Common myeloid progenitor, CD34-positive (primary cell): ENCODE results near the gene STXBP4.
A peak's percentile ranks its signal among the peaks of the same experiment; 100 is the strongest.

Source experiments
- CTCF ChIA-PET: fragments of 350-600 bp; sonication (Branson Sonifier 250); formaldehyde crosslinking; loops from one replicate; lab custom pipeline; 2021; ENCODE audit warnings: antibody characterized with exemption; lab: Charles Lee
- POLR2A ChIA-PET: fragments of 350-600 bp; sonication (Branson Sonifier 250); formaldehyde crosslinking; loops from one replicate; lab custom pipeline; 2021; ENCODE audit warnings: antibody characterized with exemption; lab: Charles Lee
- DNase-seq, 3 donors: peaks; one replicate each; pipeline versions ENCODE4 v3.0.0 to v3.0.0-alpha.2; 2013
- H3K27ac ChIP-seq, 2 experiments: 1 replicate in 1 of 2; 2 replicates in 1 of 2; pipeline ENCODE4 v1.7.0; 2013; ENCODE audit warnings: inconsistent platforms in 2 of 2, low read length in 2 of 2, mild to moderate bottlenecking in 2 of 2, low read depth in 1 of 2, moderate library complexity in 1 of 2; ENCODE audit not compliant: severe bottlenecking in 2 of 2, insufficient read depth in 1 of 2, poor library complexity in 1 of 2
- H3K27me3 ChIP-seq, 5 experiments: replicated peaks in 2 of 5; 1 replicate in 3 of 5; 2 replicates in 2 of 5; pipeline versions ENCODE4 v1.6.1 to v1.7.0; 2013; ENCODE audit warnings: low read length in 4 of 5, mild to moderate bottlenecking in 2 of 5, moderate library complexity in 2 of 5, inconsistent platforms in 1 of 5; ENCODE audit not compliant: insufficient read depth in 5 of 5, control insufficient read depth in 4 of 5
- H3K36me3 ChIP-seq, 4 experiments: 1 replicate in 2 of 4; 2 replicates in 2 of 4; pipeline versions ENCODE4 v1.6.1 to v1.7.0; 2013; ENCODE audit warnings: low read length in 3 of 4, control low read depth in 1 of 4, mild to moderate bottlenecking in 1 of 4; ENCODE audit not compliant: control insufficient read depth in 4 of 4, insufficient read depth in 4 of 4
- H3K4me1 ChIP-seq, 4 experiments: 1 replicate in 3 of 4; 2 replicates in 1 of 4; pipeline versions ENCODE4 v1.6.1 to v1.7.1; 2013; ENCODE audit warnings: low read length in 3 of 4, mild to moderate bottlenecking in 3 of 4, control low read depth in 1 of 4, inconsistent platforms in 1 of 4, moderate library complexity in 1 of 4; ENCODE audit not compliant: control insufficient read depth in 4 of 4, insufficient read depth in 4 of 4; ENCODE audit errors: control extremely low read depth in 1 of 4
- H3K4me3 ChIP-seq, 7 experiments: 1 replicate in 4 of 7; 2 replicates in 3 of 7; pipeline versions ENCODE4 v1.5.1 to v1.7.0; 2013; ENCODE audit warnings: mild to moderate bottlenecking in 7 of 7, low read length in 6 of 7, moderate library complexity in 6 of 7, inconsistent platforms in 2 of 7, low read depth in 2 of 7, control low read depth in 1 of 7; ENCODE audit not compliant: insufficient read depth in 4 of 7, control insufficient read depth in 1 of 7; ENCODE audit errors: extremely low read depth in 1 of 7
- H3K9me3 ChIP-seq, 5 experiments: 1 replicate in 4 of 5; 2 replicates in 1 of 5; pipeline versions ENCODE4 v1.6.1 to v1.7.1; 2013; ENCODE audit warnings: low read length in 4 of 5, mild to moderate bottlenecking in 2 of 5, inconsistent platforms in 1 of 5, low read depth in 1 of 5, moderate library complexity in 1 of 5; ENCODE audit not compliant: control insufficient read depth in 4 of 5, insufficient read depth in 2 of 5; ENCODE audit errors: control extremely low read depth in 1 of 5
- WGBS: methylation state at CpG from one replicate; pipeline ENCODE4 v1.1.5; 2013; ENCODE audit not compliant: insufficient coverage; 5-methylcytosine and 5-hydroxymethylcytosine counted together

Gene STXBP4

DNA sequence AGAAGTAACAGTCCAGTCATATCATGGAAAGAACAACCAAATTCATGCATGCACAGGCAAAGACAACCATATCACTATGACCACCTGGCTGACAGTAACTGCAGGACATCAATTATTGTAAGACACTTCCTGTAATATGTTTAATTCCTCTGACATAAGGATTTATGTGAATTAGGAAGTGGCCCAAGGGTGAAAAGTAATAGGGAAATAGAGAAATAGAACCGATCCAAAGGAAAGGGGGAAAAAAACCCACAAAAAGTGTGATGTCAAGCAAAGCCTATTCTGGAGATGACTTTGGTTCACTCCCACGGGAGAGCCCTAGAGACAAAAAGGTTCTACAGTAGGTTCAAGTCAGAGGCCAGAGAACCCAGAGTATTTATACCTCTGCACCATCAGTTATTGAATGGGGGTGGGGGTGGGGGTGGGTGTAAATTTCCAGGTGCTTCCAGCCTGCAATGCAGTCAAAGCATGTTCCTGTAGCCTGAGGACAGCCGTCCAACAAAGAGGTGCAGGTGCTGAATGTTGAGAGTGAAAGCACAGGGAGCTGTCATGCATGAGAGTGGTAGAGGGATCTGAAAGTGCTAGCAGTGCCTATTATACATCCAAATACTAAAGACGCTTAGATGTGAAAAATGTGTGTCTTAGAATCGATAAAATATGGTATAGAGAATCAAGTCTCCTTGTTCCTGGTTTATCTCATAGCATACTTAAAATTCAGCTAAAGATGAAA is 200.6 kb downstream of the STXBP4 start:
- 3% methylated on average over 3 of the region's 5 CpGs for WGBS
- H3K4me3 ChIP-seq: no peak overlapping the region
- H3K9me3 ChIP-seq: peaks cover 0 to 6% (median 0%) of the 10 kb centered on the region in 5 experiments
- no peak overlapping the region for H3K27ac ChIP-seq
- H3K27me3 ChIP-seq: no peaks in the 10 kb centered on the region
- ChIA-PET CTCF (no interaction called here), POLR2A (interaction anchor here (0.6 kb wide), 1 partner anchor 95 kb away, joined by 4 read pairs; the partner anchor contains the start of gene HLF)
- H3K36me3 ChIP-seq: peaks cover 0 to 2% (median 0%) of the 10 kb centered on the region in 4 experiments
- DNase-seq: peak; percentile 9 to 75 (median 53)
- peaks cover 0 to 27% (median 12%) of the 10 kb centered on the region in 4 experiments for H3K4me1 ChIP-seq

DNA sequence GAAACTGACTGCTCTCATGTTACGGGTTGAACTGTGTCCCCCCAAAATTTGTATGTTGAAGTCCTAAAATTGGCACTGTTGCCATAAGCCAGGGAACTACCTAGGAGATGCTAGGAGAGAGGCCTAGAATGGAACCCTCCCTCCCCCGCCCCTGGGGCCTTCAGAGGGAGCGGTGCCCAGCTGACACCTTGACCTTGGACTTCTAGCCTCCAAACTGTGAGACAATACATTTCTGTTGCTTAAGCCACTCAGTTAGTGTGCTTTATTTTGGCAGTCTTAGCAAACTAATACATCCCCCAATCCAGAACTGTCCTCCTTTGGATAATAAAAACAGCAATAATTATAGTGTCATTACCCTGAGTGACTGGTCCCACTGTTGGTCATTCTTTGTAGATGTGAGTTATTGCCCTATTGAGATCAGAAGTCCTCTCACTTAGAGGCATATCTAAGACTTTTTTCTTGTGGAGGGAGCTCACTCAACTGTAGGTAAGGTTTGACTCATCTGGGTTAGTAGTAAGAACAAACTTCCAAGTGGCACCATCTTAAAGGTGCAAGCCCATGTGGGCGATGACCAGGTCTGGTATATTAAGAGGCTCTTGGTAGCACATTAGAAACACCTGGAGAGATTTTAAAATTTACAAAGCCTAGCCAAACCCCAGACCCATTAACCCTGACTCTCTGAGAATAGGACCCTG is 203.2 kb downstream of the STXBP4 start:
- ChIA-PET POLR2A (no interaction called here), CTCF (no interaction called here)
- Histone ChIP-seq H3K27ac (no peak overlapping the region), H3K27me3 (no peaks in the 10 kb centered on the region), H3K9me3 (peaks cover 0 to 7% (median 0%) of the 10 kb centered on the region in 5 experiments), H3K4me3 (no peak overlapping the region), H3K4me1 (peaks cover 5 to 48% (median 28%) of the 10 kb centered on the region in 4 experiments), H3K36me3 (peaks cover 0 to 3% (median 0%) of the 10 kb centered on the region in 4 experiments)
- DNase-seq: no peak
- 94% methylated on average over 2 of the region's 4 CpGs for WGBS

DNA sequence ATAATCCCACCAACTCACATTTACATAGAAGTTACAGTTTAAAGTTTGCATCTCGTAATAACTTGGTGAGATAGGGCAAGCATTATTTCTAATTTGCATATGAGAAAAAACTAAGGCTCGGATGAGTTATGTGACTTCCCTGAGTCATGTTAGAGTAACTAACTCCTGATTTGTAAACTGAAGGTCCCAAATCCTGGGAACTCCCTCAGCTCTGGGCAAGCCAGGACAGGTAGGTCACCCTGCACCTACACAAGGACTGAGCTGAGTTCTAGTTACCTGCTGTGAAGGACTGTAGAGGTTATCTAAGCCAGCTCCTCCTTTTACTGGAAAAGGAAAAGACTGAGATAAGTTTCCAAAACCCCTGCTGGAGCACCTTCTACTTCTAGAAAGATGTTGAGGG is 204.0 kb downstream of the STXBP4 start:
- Histone ChIP-seq H3K4me1 (peaks cover 5 to 47% (median 28%) of the 10 kb centered on the region in 4 experiments), H3K9me3 (peaks cover 0 to 7% (median 0%) of the 10 kb centered on the region in 5 experiments), H3K27me3 (no peaks in the 10 kb centered on the region), H3K4me3 (no peak overlapping the region), H3K36me3 (peaks cover 0 to 3% (median 0%) of the 10 kb centered on the region in 4 experiments), H3K27ac (no peak overlapping the region)
- POLR2A ChIA-PET: no interaction called here
- peak in 2 of 3 donors; percentile 18 to 25 for DNase-seq
- CTCF ChIA-PET: no interaction called here
- WGBS: 29% methylated on average over 1 of the region's 2 CpGs

DNA sequence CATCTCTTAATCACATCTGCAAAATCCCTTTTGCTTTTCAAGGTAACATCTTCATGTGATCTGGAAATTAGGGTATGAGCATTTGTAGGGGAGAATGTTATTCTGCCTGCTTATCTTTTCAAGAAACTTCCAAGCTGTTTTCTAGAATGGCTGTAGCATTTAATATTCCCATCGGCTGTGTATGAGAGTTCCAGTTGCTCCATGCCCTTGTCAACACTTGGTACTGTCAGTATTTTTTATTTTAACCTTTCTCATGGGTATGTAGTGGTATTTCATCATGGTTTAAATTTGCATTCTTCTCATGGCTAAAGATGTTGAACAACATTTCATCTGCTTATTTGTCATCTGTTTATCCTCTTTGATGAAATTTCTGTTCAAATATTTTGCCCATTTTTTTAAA is 205.6 kb downstream of the STXBP4 start:
- DNase-seq: no peak
- ChIA-PET POLR2A (no interaction called here), CTCF (no interaction called here)
- Histone ChIP-seq H3K4me3 (no peak overlapping the region), H3K4me1 (peaks cover 5 to 41% (median 21%) of the 10 kb centered on the region in 4 experiments), H3K27me3 (no peaks in the 10 kb centered on the region), H3K36me3 (peaks cover 0 to 3% (median 0%) of the 10 kb centered on the region in 4 experiments), H3K9me3 (peaks cover 0 to 7% (median 0%) of the 10 kb centered on the region in 5 experiments), H3K27ac (no peak overlapping the region)
- WGBS: no CpG with 5 or more reads among the region's 1 CpG

DNA sequence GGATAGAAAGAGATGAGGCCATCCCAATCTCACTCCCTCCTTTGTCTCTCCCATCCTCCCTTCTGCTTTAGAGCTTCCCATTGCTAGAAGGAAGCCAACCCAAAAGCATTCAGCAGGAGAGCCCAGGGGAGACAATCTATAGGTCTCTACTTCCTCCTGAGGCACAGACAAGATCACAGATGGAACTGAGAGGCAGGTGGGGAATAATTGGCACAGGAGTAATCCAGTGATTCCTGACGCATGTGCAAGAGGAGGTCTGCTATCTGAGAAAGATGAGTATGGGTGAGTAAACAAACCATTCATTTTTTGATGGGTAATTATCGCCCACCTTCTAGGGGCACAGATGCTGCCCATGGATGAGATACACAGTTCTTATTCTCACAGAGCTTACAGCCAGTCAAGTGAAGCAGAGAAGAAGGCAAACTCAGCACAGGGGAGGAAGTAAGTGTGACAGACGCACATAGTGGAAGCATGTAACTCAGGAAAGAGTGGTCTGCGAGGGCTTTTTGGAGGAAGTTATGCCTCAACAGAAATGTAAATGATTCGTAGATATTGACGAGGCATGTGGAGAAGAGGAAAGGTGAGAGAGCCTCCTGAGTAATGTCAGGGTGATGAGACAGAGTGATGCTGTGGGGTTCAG is 207.3 kb downstream of the STXBP4 start:
- DNase-seq: peak; percentile 34 to 83 (median 71)
- Histone ChIP-seq H3K27ac (no peak overlapping the region), H3K36me3 (peaks cover 0 to 3% (median 0%) of the 10 kb centered on the region in 4 experiments), H3K4me3 (peak overlapping the region in 2 of 7 experiments; percentile 14 to 22), H3K4me1 (peaks cover 5 to 36% (median 20%) of the 10 kb centered on the region in 4 experiments), H3K9me3 (peaks cover 0 to 7% (median 0%) of the 10 kb centered on the region in 5 experiments), H3K27me3 (no peaks in the 10 kb centered on the region)
- 11% methylated on average over 6 of the region's 6 CpGs for WGBS
- ChIA-PET CTCF (interaction anchor here (1.0 to 1.4 kb wide), 2 partner anchors 21 to 123 kb away, joined by 3 to 4 read pairs; no protein-coding TSS in a partner anchor), POLR2A (interaction anchor here (1.3 kb wide), 1 partner anchor 88 kb away, joined by 3 read pairs; no protein-coding TSS in a partner anchor)

DNA sequence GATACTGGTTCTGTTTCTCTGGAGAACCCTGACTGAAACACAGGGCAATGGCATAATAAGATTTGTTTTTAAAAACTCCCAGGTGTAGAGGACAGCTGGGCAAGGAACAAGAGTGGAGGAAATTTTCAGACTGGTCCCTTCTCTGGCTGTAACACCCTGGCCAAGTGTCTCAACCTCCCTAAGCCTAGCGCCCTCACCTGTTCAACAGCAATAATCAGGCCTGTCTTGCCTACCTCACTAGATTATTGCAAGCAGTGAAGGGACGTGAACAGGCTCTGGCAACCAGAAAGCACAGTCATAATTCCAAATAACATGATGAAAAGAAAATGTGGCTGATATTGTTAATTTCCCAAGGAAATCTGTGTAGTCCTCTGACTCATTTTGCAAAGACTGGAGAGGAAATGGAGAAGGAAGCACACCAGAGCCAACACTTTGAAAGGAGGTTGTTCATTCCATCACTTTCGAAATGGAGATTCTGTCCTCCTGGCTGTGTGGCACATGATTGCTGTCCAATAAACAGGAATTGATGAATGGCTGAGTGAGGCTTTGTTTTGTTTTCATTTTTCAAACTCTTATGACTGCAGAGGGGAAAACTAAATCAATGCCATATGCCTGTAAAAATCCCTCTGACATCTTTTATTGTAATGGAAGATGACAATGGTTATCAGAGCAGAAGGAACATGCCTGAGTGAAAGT is 208.7 kb downstream of the STXBP4 start:
- POLR2A ChIA-PET: no interaction called here
- H3K27me3 ChIP-seq: no peaks in the 10 kb centered on the region
- peaks cover 0 to 9% (median under 1%) of the 10 kb centered on the region in 5 experiments for H3K9me3 ChIP-seq
- DNase-seq: no peak
- H3K36me3 ChIP-seq: peaks cover 0 to 3% (median 0%) of the 10 kb centered on the region in 4 experiments
- CTCF ChIA-PET: no interaction called here
- no CpG with 5 or more reads among the region's 3 CpGs for WGBS
- no peak overlapping the region for H3K27ac ChIP-seq
- H3K4me3 ChIP-seq: no peak overlapping the region
- H3K4me1 ChIP-seq: peaks cover 5 to 32% (median 20%) of the 10 kb centered on the region in 4 experiments
